Activated naive CD8-positive, alpha-beta T cell treated with anti-CD3 and anti-CD28 coated beads for 36 hours (primary cell): ENCODE results near the gene USP24. TPM values are rescaled to one million over a fixed set of nuclear protein-coding genes. Genes with fewer than 3 reads are reported as not detected.

Experiments used
- DNase-seq: peaks from one replicate; pipeline ENCODE4 v3.0.0; 2021
- H3K27ac Mint-ChIP-seq: one replicate; pipeline ENCODE4 v1.8.0; 2022; ENCODE audit warnings: mild to moderate bottlenecking, moderate library complexity, mixed read lengths
- H3K27me3 Mint-ChIP-seq: one replicate; pipeline ENCODE4 v1.8.0; 2022; ENCODE audit warnings: mild to moderate bottlenecking, mixed read lengths
- H3K36me3 Mint-ChIP-seq: one replicate; pipeline ENCODE4 v1.8.0; 2021; ENCODE audit warnings: mild to moderate bottlenecking, mixed read lengths
- H3K4me1 Mint-ChIP-seq: one replicate; pipeline ENCODE4 v1.8.0; 2021; ENCODE audit warnings: mixed read lengths
- H3K4me3 Mint-ChIP-seq: one replicate; pipeline ENCODE4 v1.8.0; 2022; ENCODE audit warnings: mild to moderate bottlenecking, moderate library complexity, mixed read lengths
- H3K9me3 Mint-ChIP-seq: one replicate; pipeline ENCODE4 v1.8.0; 2022; ENCODE audit warnings: mixed read lengths
- total RNA-seq, 2 experiments: library from RNA; stranded (reverse); gene quantifications; one replicate each; pipeline ENCODE4 v1.2.3, GENCODE V29; 2021

Gene USP24
- 10 to 100 TPM; 44.4 to 51.2 TPM for total RNA-seq

- peak within 1 kb of the TSS; percentile 95 for H3K4me3 Mint-ChIP-seq
- peaks cover 55% of the 10 kb centered on the region for H3K4me1 Mint-ChIP-seq
- H3K27ac Mint-ChIP-seq, result peak within 1 kb of the TSS; percentile 97
- H3K9me3 Mint-ChIP-seq, result no peaks in the 10 kb centered on the region
- DNase-seq, result peak; percentile 86
- no peaks in the 10 kb centered on the region for H3K27me3 Mint-ChIP-seq
- H3K36me3 Mint-ChIP-seq, result peaks cover 20% of the 10 kb centered on the region
These were observed at the start of gene USP24 for GRCh38 chr1:55215194-55216021. Gene USP24, minus strand, starts transcription at chr1:55215364. Its CDS starts 251 bp downstream, at chr1:55215113.

- H3K4me1 Mint-ChIP-seq, result peaks cover 12% of the 10 kb centered on the region
- no peak overlapping the region for H3K4me3 Mint-ChIP-seq
- H3K36me3 Mint-ChIP-seq, result no peaks in the 10 kb centered on the region
- no peak for DNase-seq
- H3K27me3 Mint-ChIP-seq, result no peaks in the 10 kb centered on the region
- no peaks in the 10 kb centered on the region for H3K9me3 Mint-ChIP-seq
- no peak overlapping the region for H3K27ac Mint-ChIP-seq
These were observed 47.7 kb upstream of the USP24 start for GRCh38 chr1:55262822-55263221.

- Mint-ChIP-seq H3K27me3 (no peaks in the 10 kb centered on the region), H3K9me3 (no peaks in the 10 kb centered on the region), H3K27ac (peak overlapping the region; percentile 9), H3K4me3 (peak overlapping the region; percentile 26), H3K36me3 (no peaks in the 10 kb centered on the region), H3K4me1 (peaks cover 16% of the 10 kb centered on the region)
- DNase-seq, result no peak
These were observed 44.9 kb upstream of the USP24 start for GRCh38 chr1:55259911-55260609.

GRCh38 chr1:55257958-55258357 lies 42.8 kb upstream of the USP24 start:
- H3K4me3 Mint-ChIP-seq, result no peak overlapping the region
- H3K27ac Mint-ChIP-seq, result peak overlapping the region; percentile 3
- H3K27me3 Mint-ChIP-seq, result no peaks in the 10 kb centered on the region
- H3K36me3 Mint-ChIP-seq, result no peaks in the 10 kb centered on the region
- DNase-seq, result peak; percentile 23
- peaks cover 19% of the 10 kb centered on the region for H3K4me1 Mint-ChIP-seq
- no peaks in the 10 kb centered on the region for H3K9me3 Mint-ChIP-seq

GRCh38 chr1:55255901-55256300 lies 40.7 kb upstream of the USP24 start:
- Mint-ChIP-seq H3K27ac (no peak overlapping the region), H3K27me3 (no peaks in the 10 kb centered on the region), H3K9me3 (no peaks in the 10 kb centered on the region), H3K4me1 (peaks cover 28% of the 10 kb centered on the region), H3K36me3 (no peaks in the 10 kb centered on the region), H3K4me3 (no peak overlapping the region)
- no peak for DNase-seq

- Mint-ChIP-seq H3K4me1 (peaks cover 18% of the 10 kb centered on the region), H3K4me3 (no peak overlapping the region), H3K27ac (peak overlapping the region; percentile 61), H3K27me3 (no peaks in the 10 kb centered on the region), H3K9me3 (no peaks in the 10 kb centered on the region), H3K36me3 (no peaks in the 10 kb centered on the region)
- DNase-seq, result no peak
These were observed 37.9 kb upstream of the USP24 start for GRCh38 chr1:55252942-55253589.

GRCh38 chr1:55250399-55251075 lies 35.4 kb upstream of the USP24 start:
- H3K9me3 Mint-ChIP-seq, result no peaks in the 10 kb centered on the region
- H3K27ac Mint-ChIP-seq, result no peak overlapping the region
- peaks cover 13% of the 10 kb centered on the region for H3K4me1 Mint-ChIP-seq
- H3K4me3 Mint-ChIP-seq, result no peak overlapping the region
- no peaks in the 10 kb centered on the region for H3K36me3 Mint-ChIP-seq
- no peaks in the 10 kb centered on the region for H3K27me3 Mint-ChIP-seq
- DNase-seq, result no peak

- no peak overlapping the region for H3K27ac Mint-ChIP-seq
- peaks cover 13% of the 10 kb centered on the region for H3K4me1 Mint-ChIP-seq
- H3K36me3 Mint-ChIP-seq, result no peaks in the 10 kb centered on the region
- H3K4me3 Mint-ChIP-seq, result no peak overlapping the region
- H3K27me3 Mint-ChIP-seq, result no peaks in the 10 kb centered on the region
- DNase-seq, result no peak
- no peaks in the 10 kb centered on the region for H3K9me3 Mint-ChIP-seq
These were observed 34.7 kb upstream of the USP24 start for GRCh38 chr1:55249646-55250398.

- H3K27me3 Mint-ChIP-seq, result no peaks in the 10 kb centered on the region
- no peaks in the 10 kb centered on the region for H3K9me3 Mint-ChIP-seq
- no peaks in the 10 kb centered on the region for H3K36me3 Mint-ChIP-seq
- no peak overlapping the region for H3K27ac Mint-ChIP-seq
- H3K4me3 Mint-ChIP-seq, result no peak overlapping the region
- no peak for DNase-seq
- H3K4me1 Mint-ChIP-seq, result no peaks in the 10 kb centered on the region
These were observed 31.7 kb upstream of the USP24 start for GRCh38 chr1:55246896-55247295.

- H3K27me3 Mint-ChIP-seq, result no peaks in the 10 kb centered on the region
- H3K27ac Mint-ChIP-seq, result no peak overlapping the region
- no peaks in the 10 kb centered on the region for H3K36me3 Mint-ChIP-seq
- DNase-seq, result no peak
- H3K9me3 Mint-ChIP-seq, result no peaks in the 10 kb centered on the region
- H3K4me3 Mint-ChIP-seq, result no peak overlapping the region
- H3K4me1 Mint-ChIP-seq, result peaks cover 1% of the 10 kb centered on the region
These were observed 31.2 kb upstream of the USP24 start for GRCh38 chr1:55246331-55246730.

- Mint-ChIP-seq H3K4me3 (no peak overlapping the region), H3K36me3 (no peaks in the 10 kb centered on the region), H3K27ac (no peak overlapping the region), H3K27me3 (no peaks in the 10 kb centered on the region), H3K4me1 (peaks cover 2% of the 10 kb centered on the region), H3K9me3 (no peaks in the 10 kb centered on the region)
- DNase-seq, result no peak
These were observed 30.6 kb upstream of the USP24 start for GRCh38 chr1:55245781-55246180.

- no peaks in the 10 kb centered on the region for H3K27me3 Mint-ChIP-seq
- no peak for DNase-seq
- no peak overlapping the region for H3K4me3 Mint-ChIP-seq
- H3K9me3 Mint-ChIP-seq, result no peaks in the 10 kb centered on the region
- H3K4me1 Mint-ChIP-seq, result peaks cover 2% of the 10 kb centered on the region
- no peak overlapping the region for H3K27ac Mint-ChIP-seq
- H3K36me3 Mint-ChIP-seq, result no peaks in the 10 kb centered on the region
These were observed 29.4 kb upstream of the USP24 start for GRCh38 chr1:55244476-55245099.

- Mint-ChIP-seq H3K27me3 (no peaks in the 10 kb centered on the region), H3K36me3 (no peaks in the 10 kb centered on the region), H3K4me1 (peaks cover 2% of the 10 kb centered on the region), H3K9me3 (no peaks in the 10 kb centered on the region), H3K4me3 (no peak overlapping the region), H3K27ac (no peak overlapping the region)
- no peak for DNase-seq
These were observed 28.5 kb upstream of the USP24 start for GRCh38 chr1:55243655-55244054.

GRCh38 chr1:55239548-55239947 lies 24.4 kb upstream of the USP24 start:
- no peak for DNase-seq
- H3K27ac Mint-ChIP-seq, result no peak overlapping the region
- no peak overlapping the region for H3K4me3 Mint-ChIP-seq
- H3K4me1 Mint-ChIP-seq, result peaks cover 2% of the 10 kb centered on the region
- no peaks in the 10 kb centered on the region for H3K9me3 Mint-ChIP-seq
- H3K27me3 Mint-ChIP-seq, result no peaks in the 10 kb centered on the region
- H3K36me3 Mint-ChIP-seq, result no peaks in the 10 kb centered on the region
